Measurements from ENCODE around the gene SRSF6.
"Not testable (repeated sequence)": the region's sequence is repeated elsewhere in the genome, so short reads cannot be mapped to it uniquely, and the experiment has no call there.

Gene SRSF6

GRCh38 chr20:43448748-43449535, 8.8 kb upstream of the SRSF6 start:
- DNase-seq (ENCODE audit: low read depth) = peak; percentile 16

GRCh38 chr20:43450841-43451799, 6.6 kb upstream of the SRSF6 start:
- DNase-seq (ENCODE audit: low read depth) = no peak

- DNase-seq (ENCODE audit: low read depth) = no peak
Observed at GRCh38 chr20:43452404-43453126, 5.1 kb upstream of the SRSF6 start.

- DNase-seq (ENCODE audit: low read depth) = not testable (repeated sequence)
Observed at GRCh38 chr20:43456252-43456651, 1.4 kb upstream of the SRSF6 start.

- DNase-seq (ENCODE audit: low read depth) = peak; percentile 89
Observed at GRCh38 chr20:43456809-43457639, 672 bp upstream of the SRSF6 start.

GRCh38 chr20:43458422-43458924, 777 bp downstream of the SRSF6 start:
- DNase-seq (ENCODE audit: low read depth) = no peak

GRCh38 chr20:43459022-43459942, 1.6 kb downstream of the SRSF6 start:
- no peak for DNase-seq (ENCODE audit: low read depth)

- DNase-seq (ENCODE audit: low read depth) = no peak
Observed at GRCh38 chr20:43460172-43460829, 2.6 kb downstream of the SRSF6 start.

GRCh38 chr20:43460830-43461200, 3.1 kb downstream of the SRSF6 start:
- no peak for DNase-seq (ENCODE audit: low read depth)

- DNase-seq (ENCODE audit: low read depth) = no peak
Observed at GRCh38 chr20:43461894-43462659, 4.4 kb downstream of the SRSF6 start.

GRCh38 chr20:43462660-43463526, 5.2 kb downstream of the SRSF6 start:
- no peak for DNase-seq (ENCODE audit: low read depth)

GRCh38 chr20:43463527-43464218, 6.0 kb downstream of the SRSF6 start:
- DNase-seq (ENCODE audit: low read depth) = no peak

- DNase-seq (ENCODE audit: low read depth) = no peak
Observed at GRCh38 chr20:43464219-43464790, 6.6 kb downstream of the SRSF6 start.

GRCh38 chr20:43465625-43465943, 7.9 kb downstream of the SRSF6 start:
- DNase-seq (ENCODE audit: low read depth) = no peak

GRCh38 chr20:43467589-43467988, 9.9 kb downstream of the SRSF6 start:
- no peak for DNase-seq (ENCODE audit: low read depth)

- no peak for DNase-seq (ENCODE audit: low read depth)
Observed at GRCh38 chr20:43472671-43473380, 15.1 kb downstream of the SRSF6 start.

GRCh38 chr20:43473381-43473704, 15.6 kb downstream of the SRSF6 start:
- DNase-seq (ENCODE audit: low read depth) = no peak
